ENCODE measurements around the gene CDC20.

CDC20 gene

GRCh38 chr1:43331688-43332087, 27.1 kb upstream of the CDC20 start:
- no peaks in the 10 kb centered on the region for H4K20me1 ChIP-seq (ENCODE audit: insufficient read depth)
- no peak overlapping the region for H3K27ac ChIP-seq
- no peak overlapping the region for H2AFZ ChIP-seq (ENCODE audit: low read depth)
- no peaks in the 10 kb centered on the region for H3K4me1 ChIP-seq (ENCODE audit: low read depth, poor library complexity, severe bottlenecking)
- H3K27me3 ChIP-seq (ENCODE audit: insufficient read depth, low read depth): no peaks in the 10 kb centered on the region
- no peak overlapping the region for H3K4me2 ChIP-seq
- no peaks in the 10 kb centered on the region for H3K79me2 ChIP-seq (ENCODE audit: insufficient read depth, low read depth)
- no peak overlapping the region for H3K9ac ChIP-seq
- no peaks in the 10 kb centered on the region for H3K36me3 ChIP-seq (ENCODE audit: insufficient read depth)
- no peak for TF ChIP-seq CTCF (conservative IDR thresholded peaks at IDR 0.05; ENCODE audit: low read depth, low read length)
- H3K4me3 ChIP-seq (IDR thresholded peaks at IDR 0.05; ENCODE audit: insufficient read depth, low read depth, low read length): no peak overlapping the region

GRCh38 chr1:43334453-43335205, 24.2 kb upstream of the CDC20 start:
- no peaks in the 10 kb centered on the region for H3K27me3 ChIP-seq (ENCODE audit: insufficient read depth, low read depth)
- H3K4me2 ChIP-seq: no peak overlapping the region
- no peaks in the 10 kb centered on the region for H3K79me2 ChIP-seq (ENCODE audit: insufficient read depth, low read depth)
- H4K20me1 ChIP-seq (ENCODE audit: insufficient read depth): no peaks in the 10 kb centered on the region
- no peak overlapping the region for H2AFZ ChIP-seq (ENCODE audit: low read depth)
- no peaks in the 10 kb centered on the region for H3K36me3 ChIP-seq (ENCODE audit: insufficient read depth)
- no peak overlapping the region for H3K9ac ChIP-seq
- H3K4me3 ChIP-seq (IDR thresholded peaks at IDR 0.05; ENCODE audit: insufficient read depth, low read depth, low read length): no peak overlapping the region
- no peak overlapping the region for H3K27ac ChIP-seq
- no peaks in the 10 kb centered on the region for H3K4me1 ChIP-seq (ENCODE audit: low read depth, poor library complexity, severe bottlenecking)
- no peak for TF ChIP-seq CTCF (conservative IDR thresholded peaks at IDR 0.05; ENCODE audit: low read depth, low read length)

GRCh38 chr1:43337588-43337987, 21.2 kb upstream of the CDC20 start, which contains the start of gene MPL:
TSS of gene MPL (plus strand) at chr1:43337818. CDS start at chr1:43337849, 31 bp downstream.
- H2AFZ ChIP-seq (ENCODE audit: low read depth): no peak within 1 kb of the TSS
- H3K27me3 ChIP-seq (ENCODE audit: insufficient read depth, low read depth): no peaks in the 10 kb centered on the region
- no peaks in the 10 kb centered on the region for H3K4me1 ChIP-seq (ENCODE audit: low read depth, poor library complexity, severe bottlenecking)
- H3K4me2 ChIP-seq: no peak within 1 kb of the TSS
- no peaks in the 10 kb centered on the region for H3K79me2 ChIP-seq (ENCODE audit: insufficient read depth, low read depth)
- H3K4me3 ChIP-seq (IDR thresholded peaks at IDR 0.05; ENCODE audit: insufficient read depth, low read depth, low read length): no peak within 1 kb of the TSS
- H4K20me1 ChIP-seq (ENCODE audit: insufficient read depth): no peaks in the 10 kb centered on the region
- H3K9ac ChIP-seq: no peak within 1 kb of the TSS
- no peak within 1 kb of the TSS for H3K27ac ChIP-seq
- H3K36me3 ChIP-seq (ENCODE audit: insufficient read depth): no peaks in the 10 kb centered on the region
- TF ChIP-seq CTCF (conservative IDR thresholded peaks at IDR 0.05; ENCODE audit: low read depth, low read length): no peak

GRCh38 chr1:43338001-43338400, 20.8 kb upstream of the CDC20 start:
- no peak overlapping the region for H3K27ac ChIP-seq
- no peaks in the 10 kb centered on the region for H3K36me3 ChIP-seq (ENCODE audit: insufficient read depth)
- no peak overlapping the region for H3K4me2 ChIP-seq
- no peak overlapping the region for H3K4me3 ChIP-seq (IDR thresholded peaks at IDR 0.05; ENCODE audit: insufficient read depth, low read depth, low read length)
- H3K9ac ChIP-seq: no peak overlapping the region
- no peaks in the 10 kb centered on the region for H4K20me1 ChIP-seq (ENCODE audit: insufficient read depth)
- H3K27me3 ChIP-seq (ENCODE audit: insufficient read depth, low read depth): no peaks in the 10 kb centered on the region
- H3K79me2 ChIP-seq (ENCODE audit: insufficient read depth, low read depth): no peaks in the 10 kb centered on the region
- H3K4me1 ChIP-seq (ENCODE audit: low read depth, poor library complexity, severe bottlenecking): no peaks in the 10 kb centered on the region
- TF ChIP-seq CTCF (conservative IDR thresholded peaks at IDR 0.05; ENCODE audit: low read depth, low read length): no peak
- no peak overlapping the region for H2AFZ ChIP-seq (ENCODE audit: low read depth)
